Measurements from ENCODE around the gene GPRIN3.

GPRIN3 gene

GRCh38 chr4:89275587-89275986 is 32.0 kb downstream of the GPRIN3 start:
- in situ Hi-C loops (cut with HindIII; ENCODE audit: low sequenced_read_pairs): no loop called here
- TF ChIP-seq CTCF (IDR thresholded peaks at IDR 0.05; ENCODE audit: low read depth, low read length, missing control alignments): no peak
- no peak for DNase-seq (ENCODE audit: low read depth)
- no peak overlapping the region for H3K4me3 ChIP-seq (ENCODE audit: low read depth, low read length)

GRCh38 chr4:89273741-89274141 is 33.9 kb downstream of the GPRIN3 start:
- H3K4me3 ChIP-seq (ENCODE audit: low read depth, low read length): no peak overlapping the region
- no peak for DNase-seq (ENCODE audit: low read depth)
- in situ Hi-C loops (cut with HindIII; ENCODE audit: low sequenced_read_pairs): no loop called here
- no peak for TF ChIP-seq CTCF (IDR thresholded peaks at IDR 0.05; ENCODE audit: low read depth, low read length, missing control alignments)

DNA sequence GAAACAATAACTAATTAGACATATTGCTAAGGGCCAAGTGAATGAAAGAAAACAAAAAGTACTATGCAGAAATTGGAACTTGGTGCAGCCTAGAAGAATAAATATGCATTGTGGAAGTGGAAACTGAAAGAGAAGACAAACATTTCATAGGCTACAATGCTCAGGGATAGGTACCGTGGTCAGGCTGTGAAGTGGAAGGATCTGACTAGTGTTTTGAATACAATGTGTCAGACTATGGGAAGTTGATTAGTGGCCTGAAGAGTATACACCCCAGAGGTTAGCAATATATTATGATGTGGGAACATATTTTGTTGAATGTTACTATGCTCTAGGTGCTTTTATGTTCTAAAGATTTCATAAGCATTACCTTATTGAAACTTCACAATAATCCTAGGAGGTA is 36.8 kb downstream of the GPRIN3 start:
- in situ Hi-C loops (cut with HindIII; ENCODE audit: low sequenced_read_pairs): no loop called here
- TF ChIP-seq CTCF (IDR thresholded peaks at IDR 0.05; ENCODE audit: low read depth, low read length, missing control alignments): no peak
- no peak for DNase-seq (ENCODE audit: low read depth)
- no peak overlapping the region for H3K4me3 ChIP-seq (ENCODE audit: low read depth, low read length)

DNA sequence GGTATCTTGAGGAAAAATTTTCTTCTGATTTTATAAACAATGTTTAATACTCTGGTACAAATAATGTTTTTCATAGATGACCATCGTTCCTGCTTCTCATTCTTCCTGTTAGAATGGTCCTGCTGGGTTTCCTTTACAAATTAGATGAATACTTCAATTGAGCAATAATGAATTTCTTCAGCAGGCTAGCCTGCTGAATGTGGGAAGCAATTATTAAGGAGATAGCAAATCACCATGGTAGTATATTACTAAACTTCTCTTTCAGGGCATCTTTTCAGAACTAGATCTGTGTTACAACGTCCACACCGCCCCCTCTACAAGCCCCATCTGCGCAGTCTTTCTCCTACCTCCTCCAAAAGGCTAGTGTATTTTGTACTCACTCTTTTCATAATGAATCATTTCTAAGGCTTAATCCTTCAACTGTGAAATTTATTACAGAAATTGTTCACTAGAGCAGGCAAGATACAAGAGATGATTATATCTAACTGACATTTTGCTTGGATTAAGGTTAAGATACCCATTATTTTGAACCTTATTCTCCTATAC is 38.4 kb downstream of the GPRIN3 start:
- no peak for TF ChIP-seq CTCF (IDR thresholded peaks at IDR 0.05; ENCODE audit: low read depth, low read length, missing control alignments)
- DNase-seq (ENCODE audit: low read depth): no peak
- in situ Hi-C loops (cut with HindIII; ENCODE audit: low sequenced_read_pairs): no loop called here

GRCh38 chr4:89268679-89269078 is 38.9 kb downstream of the GPRIN3 start:
- no peak for TF ChIP-seq CTCF (IDR thresholded peaks at IDR 0.05; ENCODE audit: low read depth, low read length, missing control alignments)
- no peak for DNase-seq (ENCODE audit: low read depth)
- in situ Hi-C loops (cut with HindIII; ENCODE audit: low sequenced_read_pairs): no loop called here
- H3K4me3 ChIP-seq (ENCODE audit: low read depth, low read length): no peak overlapping the region

More for the DNA sequence above, 38.4 kb downstream of the GPRIN3 start:
- no peak overlapping the region for H3K4me3 ChIP-seq (ENCODE audit: low read depth, low read length)

- DNase-seq (ENCODE audit: low read depth): no peak
- in situ Hi-C loops (cut with HindIII; ENCODE audit: low sequenced_read_pairs): no loop called here
- no peak overlapping the region for H3K4me3 ChIP-seq (ENCODE audit: low read depth, low read length)
- no peak for TF ChIP-seq CTCF (IDR thresholded peaks at IDR 0.05; ENCODE audit: low read depth, low read length, missing control alignments)
Measured at GRCh38 chr4:89267846-89268245, 39.8 kb downstream of the GPRIN3 start.

DNA sequence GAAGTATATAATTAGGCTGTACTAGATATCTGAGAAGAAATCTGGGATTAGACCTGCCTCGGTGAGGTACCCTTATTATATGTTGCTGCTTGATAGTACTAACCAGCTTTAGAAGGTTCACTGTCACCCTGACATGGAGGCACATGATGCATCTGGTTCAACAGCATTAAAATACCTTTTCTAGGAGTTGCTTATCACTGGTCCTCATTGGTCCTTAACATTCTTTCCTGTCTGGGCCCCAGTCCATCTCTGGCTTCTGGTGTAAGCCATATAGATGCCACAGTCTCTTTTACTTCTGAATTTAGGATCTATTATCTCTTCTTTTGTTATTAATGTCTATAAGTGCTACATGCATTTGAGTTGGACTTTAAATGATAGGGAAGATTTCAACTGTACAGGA is 40.2 kb downstream of the GPRIN3 start:
- DNase-seq (ENCODE audit: low read depth): no peak
- no peak overlapping the region for H3K4me3 ChIP-seq (ENCODE audit: low read depth, low read length)
- TF ChIP-seq CTCF (IDR thresholded peaks at IDR 0.05; ENCODE audit: low read depth, low read length, missing control alignments): no peak
- in situ Hi-C loops (cut with HindIII; ENCODE audit: low sequenced_read_pairs): no loop called here

Measured in astrocyte of the cerebellum (primary cell).